LHCN-M2 (cell line): ENCODE data around the gene EPB41L2. TPM values are rescaled to one million over a fixed set of nuclear protein-coding genes. Genes with fewer than 3 reads are reported as not detected.
"Not testable (repeated sequence)": the region's sequence is repeated elsewhere in the genome, so short reads cannot be mapped to it uniquely, and the experiment has no call there.

Experiments used
- DNase-seq: peaks from one replicate; pipeline ENCODE4 v3.0.0-alpha.2; 2012; ENCODE audit warnings: low read depth
- total RNA-seq: library from RNA; depleted of rRNA; stranded (reverse); fragments of >200 nt; gene quantifications from 2 replicates; pipeline ENCODE4 v1.2.3, GENCODE V29; 2014; rRNA removed

Gene EPB41L2
- total RNA-seq, 1 experiment from 2014 or later: 26.2 TPM

- DNase-seq: peak; percentile 11
These were observed 252.6 kb downstream of the EPB41L2 start for GRCh38 chr6:130810307-130811030.

DNA sequence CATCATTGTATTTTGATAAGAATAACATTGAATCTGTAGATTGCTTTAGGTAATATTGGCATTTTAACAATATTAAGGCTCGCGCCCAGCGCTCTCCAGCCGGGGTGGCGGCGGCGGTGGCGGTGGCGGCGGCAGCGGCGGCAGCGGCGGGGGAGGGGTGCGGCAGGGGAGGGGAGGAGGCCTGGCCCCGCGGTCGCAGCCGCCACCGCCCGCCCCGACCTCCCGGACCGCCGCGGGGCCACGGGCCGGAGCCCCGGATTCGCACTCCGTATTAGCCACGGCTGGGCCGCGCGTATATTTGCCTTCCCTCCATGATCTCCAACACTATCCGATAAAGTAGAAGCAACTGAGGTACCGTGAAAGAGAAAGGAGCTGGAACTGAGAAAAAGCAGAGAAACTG is 261.7 kb downstream of the EPB41L2 start:
- DNase-seq: not testable (repeated sequence)

DNA sequence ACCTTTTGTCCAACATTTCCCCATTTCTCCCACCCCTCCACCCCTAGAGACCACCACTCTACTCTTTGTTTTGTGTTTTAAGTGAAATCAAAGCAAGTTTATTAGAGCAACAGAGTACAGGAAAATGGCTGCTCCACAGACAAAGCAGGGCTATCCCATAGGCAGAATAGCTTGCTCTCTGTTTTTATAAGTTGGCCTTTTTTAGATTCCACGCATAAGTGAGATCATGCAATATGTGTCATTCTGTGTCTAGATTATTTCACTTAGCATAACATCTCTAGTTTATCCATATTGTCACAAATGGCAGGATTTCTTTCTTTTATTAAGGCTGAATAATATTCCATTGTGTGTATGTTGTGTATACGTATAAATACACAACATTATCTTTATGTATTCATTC is 266.0 kb downstream of the EPB41L2 start:
- no peak for DNase-seq

DNA sequence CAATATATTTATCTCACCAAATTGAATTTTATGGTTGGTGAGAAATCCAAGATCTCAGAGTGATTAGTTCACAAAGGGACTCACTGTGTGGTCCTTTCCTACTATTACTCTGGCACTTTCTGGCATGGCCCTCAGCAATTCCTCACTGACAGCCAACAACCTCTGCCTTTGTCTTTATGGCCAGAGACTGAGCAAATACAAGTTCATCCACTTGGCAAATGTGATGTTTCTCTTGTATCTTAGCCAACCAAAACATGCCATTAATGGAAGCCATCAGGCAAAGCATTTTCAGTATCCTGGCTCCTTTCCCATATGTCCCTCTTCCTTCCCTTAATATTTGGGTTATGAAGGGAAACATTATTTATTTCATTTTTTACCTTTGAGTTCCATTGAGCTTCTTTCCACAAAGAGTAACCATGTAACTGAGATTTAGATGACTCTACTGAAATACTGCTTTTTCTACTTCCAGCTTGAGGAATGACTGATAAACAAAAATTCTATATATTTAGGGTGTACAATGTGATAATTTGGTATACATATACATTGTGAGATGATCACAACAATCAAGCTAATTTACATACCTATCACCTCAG is 266.6 kb downstream of the EPB41L2 start:
- peak; percentile 51 for DNase-seq

DNA sequence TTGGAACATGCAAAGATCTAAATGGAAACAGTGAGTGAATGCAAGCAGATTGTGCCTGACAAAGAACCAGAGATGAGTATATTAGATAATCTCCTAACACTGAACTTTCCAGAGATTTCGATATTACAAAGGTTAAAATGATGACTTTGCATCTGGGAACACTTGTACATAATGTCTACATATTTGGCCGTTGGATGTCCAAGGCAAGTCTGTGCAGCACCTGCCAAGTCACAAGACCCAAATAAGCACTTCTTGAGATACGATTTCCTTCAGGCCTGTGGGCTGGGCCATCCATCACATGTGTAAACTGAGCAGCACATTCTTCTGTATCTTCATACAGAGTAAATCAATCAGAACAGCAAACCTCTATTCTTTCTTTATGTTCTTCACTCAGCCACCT is 268.3 kb downstream of the EPB41L2 start:
- no peak for DNase-seq

DNA sequence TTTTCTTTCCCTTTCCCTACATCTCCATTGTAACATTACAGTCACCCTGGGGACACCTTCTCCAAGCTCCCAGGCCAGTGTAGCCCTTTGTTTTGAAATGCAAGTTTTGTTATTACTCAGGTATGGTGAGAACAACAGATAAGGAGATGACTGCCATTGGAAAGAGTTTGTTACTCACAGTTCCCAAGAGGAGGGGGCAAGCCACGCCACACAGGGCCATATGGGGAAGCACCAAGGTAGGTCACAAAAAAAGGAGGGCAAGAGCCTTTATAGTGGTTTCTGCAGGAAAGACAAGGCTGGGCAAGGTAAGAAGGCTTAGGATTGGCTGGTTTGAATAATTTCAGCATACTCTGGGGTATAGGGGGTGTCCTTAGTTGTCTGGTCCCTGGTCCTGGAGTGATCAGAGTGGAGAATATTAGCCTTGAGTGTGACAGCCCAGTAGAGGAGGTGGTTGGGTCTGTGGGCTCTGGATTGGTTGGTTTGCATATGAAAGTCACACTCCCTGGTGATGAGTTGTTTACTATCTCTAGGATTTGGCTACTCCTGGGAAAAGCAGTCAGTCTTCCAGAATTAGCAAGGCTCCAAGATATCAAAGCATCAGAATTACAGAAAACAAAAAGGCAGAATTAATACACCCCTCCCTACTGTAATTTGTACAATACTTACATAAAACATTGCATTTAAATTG is 268.9 kb downstream of the EPB41L2 start:
- no peak for DNase-seq

Other genes with a start within 250 kb of the EPB41L2 start
- gene SMLR1, start 235.8 kb downstream of the EPB41L2 start, total RNA-seq: not detected in 2 replicates
- gene AKAP7, start 72.2 kb upstream of the EPB41L2 start, total RNA-seq: 5.4 and 6.8 TPM in 2 replicates